HepG2 (cell line): ENCODE measurements around the gene BLOC1S4. TPM values are rescaled to one million over a fixed set of nuclear protein-coding genes. Genes with fewer than 3 reads are reported as not detected.
A peak's percentile ranks its signal among the peaks of the same experiment; 100 is the strongest.

Experiments used
- ATAC-seq: fragments of 200-7000 bp; cut with Tn5 transposase; 3 replicates; pipeline ENCODE4 v1.9.1; 2020; ENCODE audit warnings: mild to moderate bottlenecking, moderate library complexity
- BruUV-seq: library from RNA; stranded (reverse); fragments of 400-500 nt; replicated peaks from 2 replicates; lab custom pipeline; 2021; lab: Mats Ljungman, UMichigan
- CTCF ChIA-PET: fragments of 300-600 bp; formaldehyde crosslinking; extraction: SDS; loops from one replicate; lab custom pipeline; 2021; ENCODE audit warnings: low total read pairs, inconsistent platforms, low intra/inter-chr PET ratio; lab: Yijun Ruan, JAX
- POLR2A ChIA-PET: fragments of 350-600 bp; sonication (Branson Sonifier 250); formaldehyde crosslinking; loops from one replicate; lab custom pipeline; 2020; ENCODE audit warnings: antibody characterized with exemption, inconsistent platforms; lab: Yijun Ruan, JAX
- DNase-seq: peaks from one replicate; pipeline ENCODE4 v3.0.0-alpha.2; 2015; ENCODE audit warnings: low spot score
- FAIRE-seq: peaks from 3 replicates; lab custom pipeline; 2011; peaks lifted over from hg19 to GRCh38; lab: Jason Lieb, UNC
- H2AFZ ChIP-seq: one replicate; pipeline ENCODE4 v1.6.1; 2011; ENCODE audit warnings: low read length, inconsistent platforms
- H3K27ac ChIP-seq: fragments of 300-600 bp; 3 replicates; pipeline ENCODE4 v1.8.0; 2011; ENCODE audit warnings: mixed run types, mild to moderate bottlenecking, mixed read lengths, low read length, inconsistent platforms; ENCODE audit not compliant: insufficient read depth; ENCODE audit errors: extremely low read length
- H3K27me3 ChIP-seq, 2 experiments: fragments of 200-600 bp in 1 of 2; 2 replicates in 1 of 2; 3 replicates in 1 of 2; pipeline versions ENCODE4 v1.6.0 to v1.8.0; 2011; ENCODE audit warnings: low read length in 2 of 2, mild to moderate bottlenecking in 2 of 2, moderate library complexity in 2 of 2, inconsistent platforms in 1 of 2; ENCODE audit not compliant: insufficient read depth in 2 of 2, control insufficient read depth in 1 of 2
- H3K36me3 ChIP-seq, 2 experiments: fragments of 200-600 bp in 1 of 2; replicated peaks in 1 of 2; 2 replicates in 1 of 2; 3 replicates in 1 of 2; pipeline versions ENCODE4 v1.5.1 to v1.8.0; 2011; ENCODE audit warnings: low read length in 2 of 2, inconsistent platforms in 1 of 2; ENCODE audit not compliant: insufficient read depth in 2 of 2, control insufficient read depth in 1 of 2
- H3K4me1 ChIP-seq: 2 replicates; pipeline ENCODE4 v1.5.1; 2012; ENCODE audit warnings: low read length, inconsistent platforms; ENCODE audit not compliant: insufficient read depth
- H3K4me2 ChIP-seq: 2 replicates; pipeline ENCODE4 v1.6.0; 2011; ENCODE audit warnings: low read depth, low read length, inconsistent platforms
- H3K4me3 ChIP-seq, 3 experiments: fragments of 200-600 bp in 1 of 3; sonication (generic), shearing (Covaris generic) in 1 of 3; replicated peaks in 1 of 3; 2 replicates each; pipeline ENCODE4 v1.5.1; 2011 to 2016; ENCODE audit warnings: low read length in 3 of 3, inconsistent platforms in 2 of 3, low read depth in 2 of 3, mild to moderate bottlenecking in 2 of 3, control low read depth in 1 of 3, mixed read lengths in 1 of 3; ENCODE audit not compliant: insufficient read depth in 1 of 3
- H3K79me2 ChIP-seq: one replicate; pipeline ENCODE4 v1.6.1; 2011; ENCODE audit warnings: low read length, inconsistent platforms; ENCODE audit not compliant: insufficient read depth
- H3K9ac ChIP-seq: 2 replicates; pipeline ENCODE4 v1.6.0; 2011; ENCODE audit warnings: mild to moderate bottlenecking, low read depth, low read length, inconsistent platforms; ENCODE audit not compliant: insufficient read depth
- H3K9me3 ChIP-seq: 2 replicates; pipeline ENCODE4 v1.5.1; 2012; ENCODE audit warnings: mild to moderate bottlenecking, low read length
- H4K20me1 ChIP-seq: 2 replicates; pipeline ENCODE4 v1.6.0; 2011; ENCODE audit warnings: inconsistent platforms, mild to moderate bottlenecking, low read length, moderate library complexity; ENCODE audit not compliant: insufficient read depth
- ARNT ChIP-seq: fragments of 450-650 bp; IDR thresholded peaks from 2 replicates; pipeline ENCODE4 v1.6.1; 2017
- ATF4 ChIP-seq, 2 experiments: fragments of 450-650 bp in 1 of 2; sonication (generic) in 1 of 2; formaldehyde crosslinking; IDR thresholded peaks; 2 replicates each; pipeline versions ENCODE4 v1.5.0 to v1.8.0; 2020 to 2022; ENCODE audit warnings: mild to moderate bottlenecking in 1 of 2, missing genetic modification reagents in 1 of 2
- CENPBD1 ChIP-seq: sonication (generic); formaldehyde crosslinking; IDR thresholded peaks from 2 replicates; pipeline ENCODE4 v1.8.0; 2022; ENCODE audit warnings: missing genetic modification reagents, low read depth, mild to moderate bottlenecking, borderline replicate concordance
- CHCHD3 ChIP-seq: sonication (generic); formaldehyde crosslinking; IDR thresholded peaks from 2 replicates; pipeline ENCODE4 v1.8.0; 2022; ENCODE audit warnings: mild to moderate bottlenecking, missing genetic modification reagents, moderate library complexity
- MIER2 ChIP-seq: IDR thresholded peaks from 2 replicates; pipeline ENCODE4 v1.6.1; 2016; ENCODE audit warnings: missing biosample characterization, missing genetic modification reagents
- POLR2A ChIP-seq, 2 experiments: IDR thresholded peaks; 2 replicates each; pipeline ENCODE4 v1.6.1; 2011; ENCODE audit warnings: low read depth in 2 of 2, low read length in 2 of 2, mild to moderate bottlenecking in 1 of 2, moderate library complexity in 1 of 2; ENCODE audit not compliant: insufficient read depth in 1 of 2
- RELA ChIP-seq: sonication (generic); formaldehyde crosslinking; IDR thresholded peaks from 2 replicates; pipeline ENCODE4 v1.4.0; 2020; ENCODE audit warnings: missing genetic modification reagents
- SIX1 ChIP-seq: sonication (generic); formaldehyde crosslinking; IDR thresholded peaks from 2 replicates; pipeline ENCODE4 v1.4.0; 2020; ENCODE audit warnings: missing genetic modification reagents, borderline replicate concordance
- SMAD3 ChIP-seq: sonication (generic); formaldehyde crosslinking; IDR thresholded peaks from 2 replicates; pipeline ENCODE4 v1.4.0; 2020; ENCODE audit warnings: missing genetic modification reagents
- SMAD9 ChIP-seq: sonication (generic); formaldehyde crosslinking; IDR thresholded peaks from 2 replicates; pipeline ENCODE4 v1.5.1; 2020; ENCODE audit warnings: mild to moderate bottlenecking, missing genetic modification reagents
- ZNF383 ChIP-seq: sonication (generic); formaldehyde crosslinking; IDR thresholded peaks from 2 replicates; pipeline ENCODE4 v1.4.0; 2020; ENCODE audit warnings: missing genetic modification reagents, mild to moderate bottlenecking, borderline replicate concordance
- ZNF530 ChIP-seq: sonication (generic); formaldehyde crosslinking; IDR thresholded peaks from 2 replicates; pipeline ENCODE4 v1.5.0; 2020; ENCODE audit warnings: low read depth, mild to moderate bottlenecking, missing genetic modification reagents
- ZNF780A ChIP-seq: sonication (generic); formaldehyde crosslinking; IDR thresholded peaks from 2 replicates; pipeline ENCODE4 v1.8.0; 2022; ENCODE audit warnings: mild to moderate bottlenecking, missing genetic modification reagents, moderate library complexity
- WGBS: methylation state at CpG from one replicate; pipeline ENCODE4 v1.1.6; 2017; ENCODE audit warnings: low lambda C conversion rate; 5-methylcytosine and 5-hydroxymethylcytosine counted together
- in situ Hi-C: cut with HindIII; loops from 2 replicates; pipeline ENCODE4 v1.10.0; 2017; ENCODE audit warnings: low pct_unique_long_range_greater_than_20kb; ENCODE audit not compliant: extremely low pct_ligation_motif_present
- intact Hi-C: fragments of 100-400 bp; cut with micrococcal nuclease; formaldehyde crosslinking; loops from one replicate; pipeline ENCODE4 v1.10.0; 2022; ENCODE audit not compliant: unreplicated experiment
- polyA plus RNA-seq, 8 experiments: library from polyadenylated mRNA; depleted of rRNA in 3 of 8; stranded (reverse) in 7 of 8; unstranded in 1 of 8; fragments of >200 nt; fragmentation: Illumina TruSeq in 4 of 8; extraction: Trizol in 4 of 8; gene quantifications; 2 replicates each; pipeline versions ENCODE4 v1.2.1 to v1.2.3, GENCODE V29; 2011 to 2016; ENCODE audit warnings: low read depth in 4 of 8, missing spikeins in 1 of 8, mixed read lengths in 1 of 8; ENCODE audit not compliant: insufficient read depth in 1 of 8
- total RNA-seq, 5 experiments: library from RNA; depleted of rRNA; stranded (reverse); fragments of >200 nt; fragmentation: Illumina TruSeq; extraction: Trizol; gene quantifications; 2 replicates each; pipeline ENCODE4 v1.2.3, GENCODE V29; 2016; ENCODE audit warnings: low read depth in 1 of 5
- TF ChIP-seq, protein P1 (sequence below), 2 experiments: sonication (generic) in 1 of 2; formaldehyde crosslinking in 1 of 2; IDR thresholded peaks; 2 replicates each; pipeline versions ENCODE4 v1.5.1 to v1.6.1; 2011 to 2020; ENCODE audit warnings: borderline replicate concordance in 1 of 2, low read depth in 1 of 2, low read length in 1 of 2, mild to moderate bottlenecking in 1 of 2, missing genetic modification reagents in 1 of 2, moderate library complexity in 1 of 2

BLOC1S4 gene
- total and polyA plus RNA-seq, 2 of the 13 experiments (the other 11 are each of a cell fraction or from before 2014, with no cell fraction given): 15.5 to 20.9 TPM

DNA sequence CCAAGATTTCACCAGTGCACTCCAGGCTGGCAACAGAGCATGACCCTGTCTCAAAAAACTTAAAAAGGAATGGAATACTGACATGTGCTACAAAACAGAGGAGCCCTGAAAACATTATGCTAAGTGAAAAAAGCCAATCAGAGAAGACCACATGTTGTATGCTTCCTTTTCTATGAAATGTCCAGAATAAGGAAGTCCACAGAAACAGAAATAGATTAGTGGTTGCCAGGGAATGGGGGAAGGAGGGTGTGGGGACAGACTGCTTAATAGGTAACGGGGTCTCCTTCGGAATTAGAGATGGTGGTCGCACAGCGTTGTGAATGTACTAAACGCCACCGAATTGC lies 36.5 kb downstream of the BLOC1S4 start:
- H3K27me3 ChIP-seq: no peaks in the 10 kb centered on the region; a peak in 1 of 5 replicates
- H3K4me1 ChIP-seq: peaks cover 83% of the 10 kb centered on the region
- no peak overlapping the region for H3K4me3 ChIP-seq
- no peak overlapping the region for H3K9ac ChIP-seq
- intact Hi-C loops (loop anchor here (2.0 kb wide), 2 partner anchors 20 to 26 kb away; no protein-coding TSS in a partner anchor), in situ Hi-C loops (no loop called here)
- peak overlapping the region; percentile 89 for H3K4me2 ChIP-seq
- no peak for DNase-seq
- WGBS: 84% methylated on average over 6 of the region's 6 CpGs
- POLR2A ChIA-PET: interaction anchor here (0.6 to 9.9 kb wide), 6 partner anchors 9 to 27 kb away, joined by 3 to 207 read pairs (median 4); no protein-coding TSS in a partner anchor
- H4K20me1 ChIP-seq: no peaks in the 10 kb centered on the region
- H3K79me2 ChIP-seq: no peaks in the 10 kb centered on the region
- TF ChIP-seq ZNF780A (CRISPR knock-in tag): no peak
- no peak for TF ChIP-seq ARNT
- TF ChIP-seq, protein P1, sequence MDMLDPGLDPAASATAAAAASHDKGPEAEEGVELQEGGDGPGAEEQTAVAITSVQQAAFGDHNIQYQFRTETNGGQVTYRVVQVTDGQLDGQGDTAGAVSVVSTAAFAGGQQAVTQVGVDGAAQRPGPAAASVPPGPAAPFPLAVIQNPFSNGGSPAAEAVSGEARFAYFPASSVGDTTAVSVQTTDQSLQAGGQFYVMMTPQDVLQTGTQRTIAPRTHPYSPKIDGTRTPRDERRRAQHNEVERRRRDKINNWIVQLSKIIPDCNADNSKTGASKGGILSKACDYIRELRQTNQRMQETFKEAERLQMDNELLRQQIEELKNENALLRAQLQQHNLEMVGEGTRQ (IDR thresholded peaks at IDR 0.05; ENCODE audit: low read depth, low read length): no peak
- TF ChIP-seq, protein P1 (CRISPR knock-in tag; IDR thresholded peaks at IDR 0.05; ENCODE audit: borderline replicate concordance): 0 out of 2 replicates have a peak, but pooled peaks have one; percentile 11
- TF ChIP-seq POLR2A (IDR thresholded peaks at IDR 0.05; ENCODE audit: insufficient read depth in 1 of 2, low read depth in 2 of 2, low read length in 2 of 2): no peak
- TF ChIP-seq, all 625 proteins: peak for 1
- Histone ChIP-seq H3K9me3 (no peaks in the 10 kb centered on the region), H3K27ac (peak overlapping the region; percentile 83), H3K36me3 (no peaks in the 10 kb centered on the region), H2AFZ (no peak overlapping the region)
- no peak for FAIRE-seq
- BruUV-seq: no TSS peak
- no peak for ATAC-seq
- CTCF ChIA-PET: no interaction called here

DNA sequence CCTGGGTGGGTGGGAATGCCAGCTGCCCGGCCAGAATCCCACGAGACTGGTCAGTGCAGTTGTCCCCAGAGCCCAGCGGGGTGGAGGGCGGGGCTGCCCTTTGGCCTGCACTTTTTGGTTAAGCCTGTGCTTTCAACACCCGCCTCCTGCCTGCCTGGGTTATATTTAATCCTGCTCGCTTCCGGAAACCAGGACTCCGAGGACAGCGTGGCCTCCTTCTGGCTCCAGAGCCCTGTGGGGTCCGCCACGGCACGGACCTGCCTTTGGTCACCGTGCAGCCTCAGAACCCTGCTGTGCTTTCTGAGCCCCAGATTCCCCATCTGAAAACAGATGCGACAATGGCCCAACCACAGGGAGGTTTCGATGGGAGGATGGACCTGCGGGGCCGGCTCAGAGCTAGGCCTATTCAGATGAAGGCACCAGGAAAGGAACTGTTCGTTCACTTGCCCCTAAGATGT lies 37.2 kb downstream of the BLOC1S4 start:
- CTCF ChIA-PET: no interaction called here
- ATAC-seq: peak; percentile 26
- POLR2A ChIA-PET: interaction anchor here (0.6 to 9.9 kb wide), 9 partner anchors 10 to 60 kb away, joined by 3 to 207 read pairs (median 3); no protein-coding TSS in a partner anchor
- Histone ChIP-seq H3K27ac (peak overlapping the region; percentile 83), H2AFZ (no peak overlapping the region), H3K4me1 (peaks cover 76% of the 10 kb centered on the region), H3K9me3 (no peaks in the 10 kb centered on the region), H3K36me3 (no peaks in the 10 kb centered on the region), H3K27me3 (no peaks in the 10 kb centered on the region; a peak in 1 of 5 replicates), H3K4me3 (peak overlapping the region; percentile 64 to 68 (median 66)), H3K79me2 (no peaks in the 10 kb centered on the region), H3K9ac (peak overlapping the region; percentile 75), H3K4me2 (peak overlapping the region; percentile 89), H4K20me1 (no peaks in the 10 kb centered on the region)
- FAIRE-seq: peak; percentile 37
- WGBS: 2% methylated on average over 15 of the region's 18 CpGs
- BruUV-seq: no TSS peak
- intact Hi-C loops (loop anchor here (2.0 kb wide), 2 partner anchors 20 to 26 kb away; no protein-coding TSS in a partner anchor), in situ Hi-C loops (no loop called here)
- DNase-seq: peak; percentile 80
- TF ChIP-seq CHCHD3 (CRISPR knock-in tag) (no peak), CENPBD1 (CRISPR knock-in tag) (no peak), ZNF383 (CRISPR knock-in tag) (no peak), SMAD9 (CRISPR knock-in tag) (no peak), MIER2 (CRISPR knock-in tag) (no peak), ATF4 (CRISPR knock-in tag; IDR thresholded peaks at IDR 0.05) (no peak), SIX1 (CRISPR knock-in tag) (no peak), RELA (CRISPR knock-in tag) (peak; percentile 71; the same call in 1 of the 2 replicates), ZNF530 (CRISPR knock-in tag) (no peak), SMAD3 (CRISPR knock-in tag) (no peak)
